Lung (tissue), 12 donors: Measurements from ENCODE around the gene LRRN4CL. TPM values are rescaled to one million over a fixed set of nuclear protein-coding genes. Genes with fewer than 3 reads are reported as not detected.

Source experiments
- ATAC-seq: fragments of 200-7000 bp; cut with Tn5 transposase; one replicate; pipeline ENCODE4 v1.9.1; 2020; ENCODE audit warnings: moderate number of reproducible peaks; ENCODE audit not compliant: insufficient read depth, low FRiP score
- DNase-seq, 3 donors: peaks; one replicate each; pipeline ENCODE4 v3.0.0-alpha.2; 2013 to 2017
- H3K27ac ChIP-seq, 2 donors: one replicate each; pipeline ENCODE4 v1.5.1; 2013; ENCODE audit warnings: mild to moderate bottlenecking in 2 of 2, moderate library complexity in 2 of 2, control low read depth in 1 of 2, inconsistent platforms in 1 of 2, low read depth in 1 of 2, low read length in 1 of 2
- H3K27me3 ChIP-seq, 3 donors: one replicate each; pipeline ENCODE4 v1.5.1; 2013; ENCODE audit warnings: low read length in 2 of 3; ENCODE audit not compliant: control insufficient read depth in 3 of 3, insufficient read depth in 3 of 3
- H3K36me3 ChIP-seq, 4 donors: one replicate each; pipeline ENCODE4 v1.5.1; 2013; ENCODE audit warnings: low read length in 4 of 4, mild to moderate bottlenecking in 1 of 4, moderate library complexity in 1 of 4; ENCODE audit not compliant: control insufficient read depth in 4 of 4, insufficient read depth in 4 of 4
- H3K4me1 ChIP-seq, 5 donors: one replicate each; pipeline ENCODE4 v1.5.1; 2013; ENCODE audit warnings: low read length in 5 of 5, mild to moderate bottlenecking in 2 of 5, moderate library complexity in 1 of 5; ENCODE audit not compliant: control insufficient read depth in 5 of 5, insufficient read depth in 5 of 5
- H3K4me3 ChIP-seq: one replicate; pipeline ENCODE4 v1.5.1; 2013; ENCODE audit warnings: mild to moderate bottlenecking, control low read depth, moderate library complexity
- H3K9ac ChIP-seq, 2 donors: one replicate each; pipeline ENCODE4 v1.5.1; 2013; ENCODE audit warnings: low read length in 2 of 2, control low read depth in 1 of 2; ENCODE audit not compliant: insufficient read depth in 1 of 2
- H3K9me3 ChIP-seq, 4 donors: one replicate each; pipeline ENCODE4 v1.5.1; 2013; ENCODE audit warnings: low read length in 3 of 4, mild to moderate bottlenecking in 1 of 4, moderate library complexity in 1 of 4; ENCODE audit not compliant: control insufficient read depth in 4 of 4, insufficient read depth in 3 of 4
- WGBS, 2 donors: extraction: QIAGEN DNeasy Blood & Tissue Kit; methylation state at CpG; one replicate each; pipeline ENCODE4 v1.1.7; 2013; 5-methylcytosine and 5-hydroxymethylcytosine counted together
- polyA plus RNA-seq, 2 donors: library from polyadenylated mRNA; stranded (reverse); fragments of 200-250 nt; gene quantifications; one replicate each; pipeline ENCODE4 v1.2.1, GENCODE V29; 2013
- total RNA-seq, 2 donors: library from RNA; depleted of rRNA in 1 of 2; stranded (reverse); fragments of >200 nt in 1 of 2; gene quantifications; one replicate each; pipeline ENCODE4 v1.2.1, GENCODE V29; 2014 to 2021
- TF ChIP-seq, protein P1 (sequence below): IDR thresholded peaks from 2 replicates; pipeline ENCODE4 v1.5.1; 2012; ENCODE audit warnings: mild to moderate bottlenecking; ENCODE audit errors: control extremely low read depth, extremely low read depth
- donor health status: control.
- donor health status: control.
- donor health status: Bipolar disorder and iron deficiency.
- donor health status: healthy.
- donor health status: DM: yes; HTN: yes; CAD: no.

Gene LRRN4CL
- total and polyA plus RNA-seq, 4 donors: 0.46 to 2.6 (median 1.2) TPM

DNA sequence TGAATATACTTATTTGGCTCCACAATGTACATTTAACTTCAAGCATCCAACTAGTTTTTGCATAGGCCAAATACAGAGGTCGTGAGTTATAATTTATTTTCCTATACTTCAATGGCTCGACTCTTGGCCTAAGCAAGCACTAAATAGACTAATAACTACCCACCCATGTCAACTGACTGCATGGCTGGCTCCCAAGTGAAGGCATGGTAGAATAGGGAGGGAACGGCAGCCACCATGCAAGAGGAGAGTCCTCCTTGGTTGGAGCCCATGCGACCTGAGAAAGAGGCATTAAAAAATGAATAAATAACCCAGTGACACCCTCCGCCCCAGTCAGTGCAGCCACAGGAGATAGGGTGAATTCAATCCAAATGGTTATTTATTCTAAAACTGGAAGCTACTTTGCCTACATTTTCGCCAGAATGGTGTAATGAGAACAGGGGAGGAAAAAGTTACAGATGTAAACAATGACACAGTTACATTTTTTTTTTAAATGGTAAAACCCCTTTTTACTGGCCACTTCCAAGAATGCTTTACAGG, 23.0 kb upstream of the LRRN4CL start:
- Histone ChIP-seq H3K4me1 (peaks cover 5 to 26% (median 9%) of the 10 kb centered on the region in 5 donors), H3K36me3 (peaks cover 31 to 44% (median 32%) of the 10 kb centered on the region in 4 donors), H3K9me3 (no peaks in the 10 kb centered on the region), H3K4me3 (no peak overlapping the region), H3K27me3 (no peaks in the 10 kb centered on the region), H3K9ac (no peak overlapping the region), H3K27ac (peak overlapping the region in 1 of 2 donors; percentile 17)
- DNase-seq (no peak), ATAC-seq (no peak)
- TF ChIP-seq, protein P1, sequence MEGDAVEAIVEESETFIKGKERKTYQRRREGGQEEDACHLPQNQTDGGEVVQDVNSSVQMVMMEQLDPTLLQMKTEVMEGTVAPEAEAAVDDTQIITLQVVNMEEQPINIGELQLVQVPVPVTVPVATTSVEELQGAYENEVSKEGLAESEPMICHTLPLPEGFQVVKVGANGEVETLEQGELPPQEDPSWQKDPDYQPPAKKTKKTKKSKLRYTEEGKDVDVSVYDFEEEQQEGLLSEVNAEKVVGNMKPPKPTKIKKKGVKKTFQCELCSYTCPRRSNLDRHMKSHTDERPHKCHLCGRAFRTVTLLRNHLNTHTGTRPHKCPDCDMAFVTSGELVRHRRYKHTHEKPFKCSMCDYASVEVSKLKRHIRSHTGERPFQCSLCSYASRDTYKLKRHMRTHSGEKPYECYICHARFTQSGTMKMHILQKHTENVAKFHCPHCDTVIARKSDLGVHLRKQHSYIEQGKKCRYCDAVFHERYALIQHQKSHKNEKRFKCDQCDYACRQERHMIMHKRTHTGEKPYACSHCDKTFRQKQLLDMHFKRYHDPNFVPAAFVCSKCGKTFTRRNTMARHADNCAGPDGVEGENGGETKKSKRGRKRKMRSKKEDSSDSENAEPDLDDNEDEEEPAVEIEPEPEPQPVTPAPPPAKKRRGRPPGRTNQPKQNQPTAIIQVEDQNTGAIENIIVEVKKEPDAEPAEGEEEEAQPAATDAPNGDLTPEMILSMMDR: no peak
- WGBS, 2 donors: 85 to 89% methylated on average over 6 of the region's 6 CpGs

DNA sequence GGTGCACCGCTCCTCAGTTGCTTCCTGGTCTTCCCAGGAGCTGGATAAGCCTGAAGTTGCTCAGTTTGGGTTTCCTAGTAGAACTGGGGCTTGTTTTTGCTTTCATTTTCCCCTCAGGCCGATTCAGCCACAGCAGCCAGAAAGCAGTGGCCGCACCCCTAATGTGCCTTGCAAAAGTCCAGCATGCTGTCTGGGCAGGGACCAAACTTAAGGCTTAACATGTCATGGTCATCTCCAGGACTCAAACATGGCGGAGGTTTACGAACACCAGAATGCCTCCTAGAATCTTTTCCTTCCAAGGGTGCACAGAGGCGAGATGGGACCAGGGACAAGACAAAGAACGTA, 20.6 kb upstream of the LRRN4CL start:
- DNase-seq (no peak), ATAC-seq (no peak)
- TF ChIP-seq, protein P1: no peak
- peaks cover 13 to 24% (median 15%) of the 10 kb centered on the region in 4 donors for H3K36me3 ChIP-seq
- peak overlapping the region; percentile 58 to 91 for H3K9ac ChIP-seq
- H3K9me3 ChIP-seq: no peaks in the 10 kb centered on the region
- WGBS, 2 donors: 63 to 64% methylated on average over 7 of the region's 7 CpGs
- H3K27me3 ChIP-seq: no peaks in the 10 kb centered on the region
- H3K4me3 ChIP-seq: peak overlapping the region; percentile 50
- H3K4me1 ChIP-seq: peaks cover 5 to 46% (median 17%) of the 10 kb centered on the region in 5 donors
- peak overlapping the region; percentile 94 to 99 for H3K27ac ChIP-seq

DNA sequence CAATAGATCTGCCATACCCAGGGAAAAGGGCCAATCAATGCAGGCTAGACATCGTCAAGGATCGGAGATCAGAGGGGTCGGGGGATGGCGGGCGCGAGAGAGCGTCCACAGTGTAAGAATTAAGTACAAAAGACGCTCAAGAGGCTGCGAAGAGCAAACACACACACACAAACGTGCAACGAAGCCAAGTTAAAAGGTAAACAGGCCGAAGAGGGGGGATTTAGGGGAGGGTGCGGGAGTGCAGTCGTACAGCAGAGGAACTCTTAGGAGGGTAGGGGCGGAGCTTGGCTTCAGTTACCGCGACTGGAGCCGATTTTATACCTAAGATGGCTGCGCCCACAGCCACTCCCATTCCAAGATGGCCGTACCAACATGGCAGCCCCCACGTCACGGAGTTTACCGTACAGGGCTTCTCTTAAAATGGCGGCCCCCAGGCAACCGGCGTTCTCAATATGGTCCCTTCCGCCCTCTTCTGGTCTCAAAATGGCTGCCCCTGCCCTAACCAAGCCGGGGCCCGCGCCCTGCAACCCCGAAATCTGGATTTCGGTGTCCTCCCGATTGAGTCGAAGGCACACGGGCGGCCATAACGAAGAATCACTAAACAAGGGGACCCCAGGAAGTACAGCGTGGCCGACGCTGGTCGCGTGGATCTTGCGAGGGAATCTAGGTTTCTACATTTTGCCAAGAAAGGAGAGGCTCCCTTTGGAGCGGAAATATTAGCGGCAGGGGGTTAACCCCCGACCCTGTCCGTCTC, 20.1 kb upstream of the LRRN4CL start:
- WGBS, 2 donors: 0 to 1% methylated on average over 46 to 47 of the region's 47 CpGs
- TF ChIP-seq, protein P1: peak; percentile 3
- H3K27me3 ChIP-seq: no peaks in the 10 kb centered on the region
- peaks cover 8 to 20% (median 13%) of the 10 kb centered on the region in 4 donors for H3K36me3 ChIP-seq
- peak overlapping the region; percentile 63 to 98 for H3K9ac ChIP-seq
- peak overlapping the region; percentile 50 for H3K4me3 ChIP-seq
- DNase-seq (peak; percentile 99 to 100 (median 99)), ATAC-seq (peak; percentile 78)
- peak overlapping the region; percentile 94 to 99 for H3K27ac ChIP-seq
- H3K9me3 ChIP-seq: no peaks in the 10 kb centered on the region
- peaks cover 5 to 47% (median 17%) of the 10 kb centered on the region in 5 donors for H3K4me1 ChIP-seq
